Activated CD4-positive, alpha-beta T cell treated with anti-CD3 and anti-CD28 coated beads, Interleukin-2, amount 50 U/mL, for 48 hours (primary cell): ENCODE data around the gene ZFHX3.

Experiments
- DNase-seq, 2 experiments: peaks; one replicate each; pipeline ENCODE4 v3.0.0-alpha.2; 2020

Gene ZFHX3

DNA sequence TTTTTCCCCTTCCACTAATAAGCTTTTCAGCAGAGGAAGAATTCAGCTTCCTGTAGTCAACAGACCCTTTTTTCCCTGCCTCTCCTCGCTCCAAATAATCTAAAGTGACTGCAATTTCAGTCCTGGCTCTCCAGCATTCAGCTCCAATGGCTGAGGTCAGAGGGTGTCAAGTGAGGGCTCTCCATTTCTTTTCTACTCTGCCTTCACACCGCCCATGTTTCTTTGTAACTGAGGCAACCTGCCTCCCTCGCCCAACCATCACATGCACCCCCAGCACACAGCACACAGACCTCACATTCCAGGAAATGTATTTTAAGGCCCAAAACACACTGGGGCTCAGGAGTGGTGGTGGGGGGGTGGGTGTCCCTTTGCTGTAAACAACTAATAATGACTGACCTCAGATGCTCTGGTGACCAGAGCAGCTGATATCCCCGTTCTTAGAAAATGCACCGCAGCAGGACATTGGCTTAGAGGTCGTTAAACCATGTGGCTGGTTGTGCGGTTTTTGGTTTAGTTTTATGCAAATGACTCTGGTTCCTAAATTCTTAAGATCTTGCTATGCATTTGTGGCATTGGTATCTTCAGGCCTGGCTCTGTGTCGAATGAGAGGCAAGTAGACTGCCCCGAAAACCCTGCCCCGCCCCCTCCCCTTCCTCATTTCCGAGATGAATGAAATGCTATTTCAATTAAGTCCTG, 203.6 kb downstream of the ZFHX3 start:
- DNase-seq, result no peak

DNA sequence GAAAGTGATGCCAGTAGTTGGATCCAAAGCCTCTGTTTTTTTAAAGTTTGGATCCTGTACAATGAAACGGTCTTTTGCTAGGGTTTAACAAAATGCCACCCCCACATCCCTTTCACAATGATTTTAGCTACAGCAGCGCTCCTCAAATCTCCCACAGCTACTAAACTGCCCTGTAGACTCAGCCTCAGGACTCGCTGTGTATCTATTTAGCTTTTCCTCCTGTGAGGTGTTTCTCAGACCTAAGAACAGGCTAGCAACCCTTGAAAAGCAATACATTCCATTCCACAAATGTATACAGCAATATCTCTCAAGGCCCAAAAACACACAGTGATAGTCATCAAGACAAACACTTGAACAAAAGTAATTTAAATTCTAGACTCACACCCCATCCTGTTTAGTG, 206.4 kb downstream of the ZFHX3 start:
- no peak for DNase-seq

DNA sequence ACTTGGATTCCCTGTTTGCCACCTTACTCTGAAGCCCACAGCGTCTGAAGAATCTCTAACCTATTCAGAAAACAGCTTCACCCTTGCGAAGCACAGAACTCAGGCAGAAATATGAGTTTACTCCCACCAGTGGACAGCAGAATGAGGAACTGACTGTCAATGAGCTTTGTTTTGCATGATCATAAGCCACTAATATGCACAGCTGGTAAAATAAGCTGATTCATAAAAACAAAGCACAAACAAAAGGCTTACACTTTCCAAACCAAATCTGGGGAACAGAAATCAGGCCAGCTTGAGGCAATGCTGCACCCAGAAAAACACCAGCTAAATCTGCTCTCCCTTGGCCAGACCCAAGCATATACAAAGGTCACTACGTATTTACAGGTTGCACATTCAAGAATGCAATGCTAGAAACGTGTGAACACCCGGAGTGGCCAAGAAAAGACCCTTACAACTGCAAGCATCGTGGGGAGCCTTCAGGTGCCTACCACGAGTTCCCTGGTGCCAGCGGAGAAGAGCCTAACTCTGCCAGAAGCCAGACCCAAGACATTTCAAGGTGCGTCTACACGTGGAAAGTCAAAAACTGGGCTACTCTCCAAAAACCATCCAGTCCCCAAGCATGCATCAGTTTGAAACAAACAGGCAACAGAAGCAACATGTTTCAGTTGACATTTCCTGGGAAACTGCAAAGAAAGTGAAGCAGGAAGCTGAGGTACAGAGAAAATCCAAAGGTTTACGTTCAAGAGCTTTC, 207.1 kb downstream of the ZFHX3 start:
- no peak for DNase-seq

DNA sequence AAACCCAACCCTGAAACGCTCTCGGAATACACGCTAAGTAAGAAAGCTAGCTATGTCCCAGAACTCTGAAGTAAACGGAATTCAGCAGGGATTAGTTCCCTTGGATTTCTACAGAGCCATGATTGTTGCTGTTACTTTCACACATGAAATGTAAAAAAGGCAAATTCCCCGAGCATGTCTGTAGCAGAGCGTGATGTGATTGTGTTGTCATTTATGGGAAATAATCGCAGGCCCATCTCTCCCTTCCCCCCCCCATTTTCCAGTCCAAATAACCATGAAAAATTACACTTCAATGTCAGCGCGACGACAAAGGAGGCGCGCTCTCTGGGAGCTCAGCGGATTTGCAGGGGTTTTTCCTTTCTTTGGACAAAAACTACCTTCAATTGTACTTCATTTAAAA, 209.0 kb downstream of the ZFHX3 start:
- DNase-seq, result no peak

DNA sequence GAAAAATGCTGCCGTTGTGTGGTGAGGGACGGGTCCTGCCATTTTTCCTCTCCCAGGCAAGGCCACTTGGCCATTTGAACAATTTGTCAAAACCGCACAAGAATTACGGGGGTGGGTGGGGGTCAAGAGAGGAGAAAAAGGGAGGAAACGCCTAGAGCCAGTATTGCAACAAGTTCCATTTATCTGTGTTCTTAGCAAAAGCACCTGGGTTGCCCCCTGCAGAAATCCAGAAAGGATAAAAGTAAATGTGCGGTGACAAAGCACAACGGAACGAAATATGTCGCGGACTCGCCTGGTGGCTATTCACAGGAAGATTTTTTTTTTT, 209.4 kb downstream of the ZFHX3 start:
- DNase-seq, result no peak

DNA sequence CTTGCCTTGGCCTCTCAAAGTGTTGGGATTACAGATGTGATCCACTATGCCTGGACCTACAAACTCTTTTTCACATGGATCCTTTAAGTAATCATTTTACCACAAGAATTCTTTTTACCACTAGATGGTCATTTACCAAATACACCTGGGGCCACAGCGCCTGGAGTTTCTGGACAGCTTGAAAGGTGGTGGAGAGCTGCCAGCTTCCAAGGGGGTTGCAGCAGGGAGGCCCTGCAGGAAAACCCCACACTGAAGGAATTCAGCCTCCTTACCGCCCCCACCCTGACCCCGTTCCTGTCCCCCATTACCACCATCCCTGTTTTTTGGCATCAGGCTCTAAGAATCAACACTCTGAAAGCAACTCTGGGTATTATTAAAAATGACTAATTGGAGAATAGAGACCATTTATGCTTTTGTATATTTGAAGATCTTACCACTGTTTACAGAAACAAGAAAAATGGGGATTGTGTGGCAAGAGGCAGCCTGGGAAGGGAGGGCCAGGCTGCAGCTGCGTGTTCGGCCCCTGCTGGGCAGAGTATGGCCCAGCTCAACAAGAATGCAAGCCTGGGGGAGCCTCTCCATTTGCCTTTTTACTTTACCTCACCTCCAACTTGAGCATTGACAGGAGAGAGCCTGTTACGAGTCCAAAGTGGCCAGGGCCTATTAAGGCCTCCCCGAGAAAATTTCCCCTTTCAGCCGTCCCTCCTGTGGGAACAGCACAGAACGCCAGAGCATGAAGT, 209.9 kb downstream of the ZFHX3 start:
- DNase-seq, result no peak

DNA sequence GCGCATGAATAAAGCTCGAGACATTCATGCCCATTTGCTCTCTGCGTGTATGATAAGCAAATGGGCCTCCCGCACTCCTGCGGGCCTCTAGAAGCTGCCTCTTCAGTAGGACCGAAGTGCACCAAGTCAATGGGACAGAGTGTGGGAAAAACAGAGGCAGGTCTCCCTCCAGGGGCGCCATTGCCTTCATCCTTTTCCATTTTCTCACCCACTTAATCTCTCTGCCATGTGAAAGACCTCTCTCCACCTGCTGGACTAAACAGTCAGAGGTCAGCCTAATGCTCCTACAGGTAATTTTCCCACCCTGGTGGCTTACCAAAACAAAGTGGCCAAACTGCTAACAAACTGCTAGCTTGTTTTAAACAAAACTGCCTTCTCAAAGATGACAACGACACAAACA, 210.9 kb downstream of the ZFHX3 start:
- DNase-seq, result no peak

DNA sequence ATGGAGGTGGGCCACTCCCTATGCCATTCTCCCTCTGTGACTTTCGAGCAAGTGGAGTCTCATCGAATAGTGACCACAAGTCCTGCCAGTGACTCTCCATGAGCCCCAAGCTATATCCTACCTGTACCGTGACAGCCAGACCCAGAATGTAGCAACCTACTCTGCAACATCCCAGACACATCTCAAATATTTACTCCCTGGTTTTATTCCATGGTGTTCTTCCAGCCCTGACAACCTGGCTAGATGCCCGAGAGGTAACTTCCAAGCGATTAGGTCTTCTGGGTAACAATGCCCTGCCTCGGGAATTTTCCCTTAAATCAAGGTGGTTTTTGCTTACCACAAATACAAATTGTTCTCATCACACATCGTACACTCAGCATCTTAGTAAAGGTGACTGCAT, 211.7 kb downstream of the ZFHX3 start:
- DNase-seq, result no peak

DNA sequence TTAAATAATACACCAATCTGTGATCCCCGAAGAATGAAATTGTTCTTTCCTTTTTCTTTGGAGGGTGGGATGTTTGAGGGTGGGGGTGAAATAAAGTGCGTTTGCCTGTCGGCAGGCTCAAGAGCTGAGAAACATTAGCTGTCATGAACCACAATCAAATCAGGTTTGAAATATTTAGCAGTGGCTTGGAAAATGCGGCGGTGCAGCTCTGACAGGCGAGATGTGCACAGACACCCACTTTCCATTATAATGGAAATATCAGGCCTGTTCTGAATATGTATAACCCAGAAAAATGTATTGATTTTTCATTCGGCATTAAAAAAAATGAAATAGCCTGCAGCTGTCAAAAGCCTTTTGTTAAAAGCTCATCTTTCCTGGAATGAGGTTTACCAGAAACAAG, 212.8 kb downstream of the ZFHX3 start:
- DNase-seq, result no peak

DNA sequence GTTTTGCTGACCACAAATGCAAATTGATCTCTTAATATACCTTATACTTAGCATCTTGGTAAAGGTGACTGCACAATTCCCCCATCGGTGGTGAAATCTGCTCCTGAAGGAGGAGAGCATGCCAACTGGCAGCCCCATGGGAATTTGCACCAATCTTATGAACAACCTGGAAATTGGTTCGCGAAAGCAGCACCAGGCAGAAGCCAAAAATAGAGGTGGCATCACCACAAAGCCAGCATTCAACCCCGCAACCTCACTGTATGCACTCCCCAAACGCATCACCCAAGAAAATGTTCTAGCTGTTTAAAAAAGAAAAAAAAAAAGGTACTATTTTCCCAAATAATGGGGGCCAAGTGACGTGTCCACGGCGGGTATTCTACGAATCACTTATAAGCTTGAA, 213.4 kb downstream of the ZFHX3 start:
- no peak for DNase-seq

DNA sequence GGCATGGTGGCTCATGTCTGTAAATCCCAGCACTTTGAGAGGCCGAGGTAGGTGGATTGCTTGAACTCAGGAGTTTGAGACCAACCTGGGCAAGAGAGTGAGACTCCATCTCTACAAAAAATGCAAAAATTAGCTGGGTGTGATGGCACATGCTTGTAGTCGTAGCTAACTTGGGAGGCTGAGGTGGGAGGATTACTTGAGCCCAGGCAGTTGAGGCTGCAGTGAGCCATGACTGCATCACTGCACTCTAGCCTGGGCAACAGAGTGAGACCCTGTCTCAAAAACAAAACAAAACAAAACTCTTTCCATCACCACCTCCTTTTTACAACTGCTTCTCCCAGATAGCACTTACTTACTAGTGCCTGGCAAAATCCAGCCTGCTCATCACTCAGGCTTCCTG, 214.0 kb downstream of the ZFHX3 start:
- no peak for DNase-seq

DNA sequence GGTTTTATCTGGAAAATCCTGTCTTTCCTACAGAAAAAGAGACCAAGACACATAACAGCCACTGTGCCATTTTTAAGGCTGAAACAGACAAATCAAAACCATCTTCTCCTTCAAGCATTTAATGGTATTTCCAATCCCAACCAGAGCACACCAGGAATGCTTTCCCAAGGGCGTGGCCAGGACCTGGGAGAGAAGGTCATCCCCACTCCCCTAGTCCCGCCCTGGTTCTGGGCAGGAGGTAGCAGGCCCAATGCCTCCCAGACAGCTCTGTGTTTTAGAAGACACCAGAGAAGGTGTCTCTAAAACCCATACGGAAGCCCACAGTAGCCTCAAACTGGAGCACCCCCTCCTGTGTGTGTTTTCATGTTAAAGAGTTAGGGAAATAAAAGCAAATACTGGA, 214.4 kb downstream of the ZFHX3 start:
- no peak for DNase-seq

DNA sequence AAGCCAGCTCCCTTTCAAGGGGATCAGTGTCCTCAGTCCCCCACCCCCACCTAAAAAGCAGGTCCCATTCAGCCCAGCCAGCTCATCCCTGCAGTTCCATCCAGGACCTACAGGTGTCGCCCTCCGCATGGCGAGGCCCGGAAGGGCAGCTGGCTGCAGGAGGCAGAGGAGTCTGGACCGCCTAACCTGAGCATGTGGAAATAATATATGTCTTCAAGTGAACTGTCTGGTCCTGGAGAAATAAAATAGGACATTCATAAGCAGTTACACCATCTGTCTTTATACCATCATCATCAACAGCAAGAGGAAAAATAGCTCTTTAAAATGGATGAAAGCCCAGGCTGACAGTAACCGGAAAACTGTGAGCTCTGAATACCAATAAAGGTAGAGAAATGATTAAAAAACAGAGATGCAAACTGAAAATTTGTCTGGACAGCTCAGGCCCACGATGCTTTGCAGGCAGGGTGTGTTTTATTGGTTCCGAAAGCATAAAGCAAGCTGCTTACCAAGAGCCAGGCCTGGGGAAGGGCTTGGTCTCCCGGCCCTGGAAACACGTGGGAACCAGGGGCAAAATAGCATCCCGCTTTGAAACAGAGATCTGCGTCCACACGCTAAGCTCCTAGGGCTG, 215.2 kb downstream of the ZFHX3 start:
- peak; percentile 79 to 83 for DNase-seq

DNA sequence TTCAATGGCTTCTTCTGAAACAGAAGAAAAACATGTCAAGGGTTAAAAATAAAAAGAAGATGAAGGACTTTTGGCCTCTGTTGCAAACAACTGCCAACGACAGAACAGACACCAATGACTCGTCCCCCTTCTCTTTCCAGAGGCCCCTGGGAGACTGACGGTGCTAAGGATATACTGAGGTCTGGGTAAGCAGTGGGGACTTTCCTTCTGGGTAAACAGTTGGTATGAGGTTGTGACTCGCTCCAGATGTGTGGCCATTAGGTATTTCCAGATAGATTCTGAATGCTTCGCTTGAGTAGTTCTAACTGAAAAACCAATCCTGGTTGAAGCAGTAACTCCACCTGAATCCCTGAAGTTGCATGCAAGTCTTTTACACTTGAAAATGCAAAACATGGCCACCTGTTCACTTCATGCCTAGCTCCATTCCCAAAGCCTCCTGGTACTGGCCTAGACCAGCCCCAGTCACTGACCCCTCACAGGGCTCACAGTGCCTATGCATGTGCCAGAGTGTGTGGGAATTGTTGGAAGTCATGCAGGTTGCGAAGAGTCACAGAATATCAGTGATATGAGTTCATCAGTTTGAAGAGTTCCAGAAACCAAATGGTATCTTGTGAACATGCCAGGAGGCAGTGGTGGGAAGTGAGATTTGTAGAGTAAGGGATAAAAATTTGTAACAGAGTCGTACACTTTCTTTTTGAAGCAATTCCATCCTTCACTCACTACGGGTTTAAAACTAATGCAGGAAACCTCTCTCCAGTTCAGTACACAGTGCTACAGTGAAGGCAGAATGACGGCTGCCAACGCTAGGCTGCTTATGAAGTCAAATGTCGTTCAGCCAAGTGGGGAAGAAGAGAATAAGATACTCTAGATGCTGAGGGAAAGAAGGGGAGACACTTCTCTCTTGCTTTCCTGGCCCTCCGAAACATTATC, 217.8 kb downstream of the ZFHX3 start:
- no peak for DNase-seq

DNA sequence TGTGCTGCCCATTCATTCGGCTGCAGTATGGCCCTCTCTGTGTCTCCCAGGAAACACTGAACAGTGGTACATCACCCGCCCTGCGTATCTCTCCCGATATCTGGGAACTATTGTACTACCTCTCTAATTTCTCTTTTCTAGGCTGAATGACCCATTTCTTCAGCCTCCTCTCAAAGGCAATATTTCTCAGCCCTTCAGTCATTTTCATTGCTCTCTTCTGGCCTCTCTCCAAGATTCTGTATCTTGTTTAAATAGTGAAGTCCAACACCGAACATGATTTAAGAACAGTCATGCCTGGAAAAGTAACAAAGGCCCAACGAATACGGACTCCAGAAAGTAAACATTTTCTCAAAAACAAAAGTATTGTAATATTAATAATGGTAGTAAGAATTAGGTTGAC, 220.1 kb downstream of the ZFHX3 start:
- no peak for DNase-seq

DNA sequence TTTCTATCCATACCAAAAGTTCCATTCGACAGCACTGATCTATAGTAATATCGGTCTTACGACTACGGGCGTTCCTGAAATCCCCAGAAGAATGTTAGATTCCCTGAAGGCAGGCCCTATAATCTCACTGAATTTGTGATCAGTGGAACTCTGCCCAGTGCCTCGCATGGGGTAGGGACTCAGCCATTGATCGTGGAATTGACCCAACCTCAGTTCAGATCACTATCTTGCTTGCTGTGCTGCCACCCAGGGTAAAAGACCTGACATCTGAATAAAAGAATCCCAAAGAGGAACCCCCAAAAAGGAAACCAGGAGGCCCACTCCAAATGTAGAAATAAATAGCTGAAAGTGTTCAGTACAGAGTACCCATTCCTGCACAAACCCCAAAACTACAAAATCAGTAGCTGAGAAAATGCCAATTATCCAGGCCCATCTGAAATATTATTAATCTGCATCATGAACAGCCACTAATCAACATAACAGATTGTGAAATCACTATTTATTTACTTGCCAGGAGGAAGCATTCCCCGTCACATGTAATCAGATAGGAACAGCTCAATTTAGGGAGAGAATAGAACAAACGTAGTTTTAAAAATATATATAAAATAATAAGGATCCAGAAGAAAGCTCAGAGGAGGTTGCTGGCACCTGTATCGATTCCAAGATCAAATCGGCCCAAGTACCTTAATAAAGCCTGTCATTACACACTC, 221.9 kb downstream of the ZFHX3 start:
- DNase-seq, result no peak

DNA sequence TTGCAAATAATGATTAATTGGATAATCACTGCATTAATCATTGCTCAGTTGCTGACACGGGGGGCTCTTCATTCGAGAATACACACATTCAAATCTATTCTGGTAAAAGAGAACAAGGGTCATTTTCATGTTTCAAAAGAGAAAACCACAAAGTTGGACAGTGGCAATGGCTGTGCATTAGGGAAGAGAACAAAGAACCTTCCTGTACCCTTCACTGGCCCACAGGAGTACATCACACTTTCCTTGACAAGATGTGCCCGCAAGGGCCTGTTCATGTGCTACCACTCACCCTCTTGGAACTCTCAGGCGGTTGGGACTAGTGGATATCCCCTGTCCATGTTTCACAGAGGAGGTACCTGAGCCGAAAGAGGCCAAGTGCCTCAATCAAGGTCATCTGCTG, 223.2 kb downstream of the ZFHX3 start:
- no peak for DNase-seq

DNA sequence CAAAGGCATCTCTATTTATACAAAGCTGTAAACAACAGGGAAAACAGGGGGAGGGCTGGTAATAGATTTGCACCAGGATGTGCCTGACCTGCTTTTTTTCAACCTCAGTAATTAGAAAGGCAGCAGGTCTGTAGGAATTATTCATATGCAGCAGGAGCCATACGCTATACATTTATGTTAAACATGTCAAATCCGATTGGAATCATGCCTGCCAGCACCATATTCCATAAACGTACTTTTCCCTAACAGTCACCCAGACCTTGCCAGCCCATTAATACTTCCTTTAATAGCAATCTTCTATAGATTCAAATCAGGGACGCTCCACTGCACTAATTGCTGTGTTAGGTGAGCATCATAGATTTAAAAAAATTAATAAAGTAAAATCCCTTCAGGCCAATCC, 223.9 kb downstream of the ZFHX3 start:
- DNase-seq, result no peak

DNA sequence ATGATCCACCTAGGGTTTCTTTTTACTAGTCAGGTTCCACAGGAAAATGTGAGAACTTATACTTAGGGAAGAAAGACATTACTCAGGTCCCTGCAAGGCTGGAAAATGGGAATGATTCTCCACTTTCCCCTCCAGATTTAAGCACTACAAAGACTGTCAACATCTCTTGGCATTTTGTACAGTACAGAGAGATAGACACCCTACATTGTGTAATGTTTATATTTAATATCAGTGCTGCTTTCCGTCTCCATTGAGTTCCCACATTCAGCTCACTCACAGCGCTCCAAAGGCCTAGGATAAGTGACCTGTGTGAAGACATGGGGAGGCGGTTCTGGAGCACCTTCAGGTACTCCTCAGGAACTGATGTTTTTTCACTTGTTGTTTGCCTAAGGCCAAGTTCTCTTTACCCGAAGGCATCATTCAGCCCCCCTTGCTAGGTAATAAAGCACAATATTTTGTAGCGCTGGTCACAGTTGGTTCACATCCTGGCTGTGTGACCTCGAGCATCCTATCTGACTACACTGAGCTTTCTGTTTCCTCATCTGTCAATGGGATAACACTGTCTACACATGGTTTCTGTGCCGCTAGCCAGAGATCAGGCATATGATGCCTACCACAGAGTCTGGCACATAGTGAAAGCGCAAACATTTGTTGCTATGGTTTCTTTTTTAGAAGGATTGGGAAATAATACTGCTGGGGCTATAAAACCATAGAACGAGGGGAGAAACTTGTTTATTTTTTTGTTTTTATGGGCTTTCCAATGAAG, 226.6 kb downstream of the ZFHX3 start:
- no peak for DNase-seq

DNA sequence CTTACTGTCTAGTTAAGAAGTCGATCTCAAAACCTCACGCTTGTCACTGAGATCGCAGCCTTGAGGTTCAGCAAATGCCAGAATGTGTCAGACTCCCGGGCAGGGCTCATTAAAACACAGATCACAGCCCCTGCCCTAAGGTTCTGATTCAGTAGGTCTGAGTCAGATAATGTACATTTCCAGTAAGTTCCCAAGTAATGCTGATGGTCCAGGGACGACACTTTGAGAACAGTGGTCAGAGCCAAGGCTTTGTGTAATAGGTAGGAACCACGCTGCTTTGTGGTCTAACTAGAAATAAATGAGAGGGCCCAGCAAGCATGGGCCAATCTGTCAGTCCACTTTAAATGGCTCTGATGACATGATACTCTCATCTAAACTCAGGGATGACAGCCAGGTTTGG, 228.6 kb downstream of the ZFHX3 start:
- no peak for DNase-seq

DNA sequence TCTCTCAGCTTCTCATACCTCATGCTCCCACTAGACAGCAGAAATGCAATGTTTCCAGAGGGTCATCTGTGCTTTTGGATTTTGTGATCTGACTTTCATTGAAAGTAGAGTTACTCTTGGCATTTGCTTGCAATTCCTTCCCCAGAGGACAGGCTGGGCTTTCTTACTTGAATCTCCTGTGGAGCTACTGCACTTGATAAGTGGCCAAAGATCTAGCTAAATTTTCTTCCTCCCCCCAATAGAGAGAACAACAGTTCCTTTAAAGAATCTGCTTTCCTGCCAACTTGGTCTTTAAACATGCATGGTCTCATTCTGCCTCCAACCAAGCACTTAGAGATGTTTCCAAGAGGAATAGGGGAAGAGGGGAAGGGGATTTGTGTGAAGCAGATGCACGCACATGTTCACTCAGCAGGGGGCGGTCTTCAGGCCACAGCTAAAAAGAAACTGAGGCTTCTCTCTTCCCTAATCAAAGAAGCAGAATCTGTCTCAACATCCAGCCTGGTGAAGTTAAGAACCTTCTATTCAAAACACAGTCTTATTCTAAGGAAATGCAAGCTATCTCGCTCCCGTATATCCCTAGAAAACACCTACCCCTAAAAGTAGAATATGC, 229.6 kb downstream of the ZFHX3 start:
- no peak for DNase-seq
